NCI-H1417 treated with DMSO at 0.1 percent for 48 hours (cell line): Measurements from ENCODE around the gene CUTC.

Experiments
- DNase-seq: peaks from one replicate; lab custom pipeline; 2025; lab: John Stamatoyannopoulos, UW

Gene CUTC

GRCh38 chr10:99784016-99784726 lies 52.1 kb downstream of the CUTC start:
- DNase-seq, result no peak

GRCh38 chr10:99784727-99785441 lies 52.9 kb downstream of the CUTC start:
- DNase-seq, result no peak

GRCh38 chr10:99785646-99786045 lies 53.6 kb downstream of the CUTC start:
- no peak for DNase-seq

GRCh38 chr10:99787311-99787710 lies 55.3 kb downstream of the CUTC start:
- DNase-seq, result no peak

- DNase-seq, result no peak
Measured at GRCh38 chr10:99787782-99788445, 55.9 kb downstream of the CUTC start.

GRCh38 chr10:99788598-99789256 lies 56.7 kb downstream of the CUTC start:
- DNase-seq, result no peak

GRCh38 chr10:99791831-99792230 lies 59.8 kb downstream of the CUTC start:
- DNase-seq, result no peak

- no peak for DNase-seq
Measured at GRCh38 chr10:99793819-99794218, 61.8 kb downstream of the CUTC start.

GRCh38 chr10:99796928-99797327 lies 64.9 kb downstream of the CUTC start:
- DNase-seq, result no peak

- DNase-seq, result no peak
Measured at GRCh38 chr10:99798031-99798430, 66.0 kb downstream of the CUTC start.

GRCh38 chr10:99798920-99799319 lies 66.9 kb downstream of the CUTC start:
- DNase-seq, result no peak

GRCh38 chr10:99799613-99800012 lies 67.6 kb downstream of the CUTC start:
- DNase-seq, result no peak

- no peak for DNase-seq
Measured at GRCh38 chr10:99804471-99804870, 72.4 kb downstream of the CUTC start.

- DNase-seq, result no peak
Measured at GRCh38 chr10:99805190-99805589, 73.2 kb downstream of the CUTC start.
